ENCODE results near the gene RNF38. TPM values are rescaled to one million over a fixed set of nuclear protein-coding genes. Genes with fewer than 3 reads are reported as not detected.
"Not testable (repeated sequence)": the region's sequence is repeated elsewhere in the genome, so short reads cannot be mapped to it uniquely, and the experiment has no call there.

Gene RNF38
- total and polyA plus RNA-seq, 9 of the 15 experiments (the other 6 are each of a cell fraction or from before 2014, with no cell fraction given): 1.6 to 9.8 (median 4.5) TPM

- TF ChIP-seq PRPF4 (IDR thresholded peaks at IDR 0.05; ENCODE audit: insufficient read depth, low read depth, low read length, poor library complexity, severe bottlenecking): no peak
Observed at GRCh38 chr9:36298566-36298965, 101.5 kb downstream of the RNF38 start (continued).

- intact Hi-C loops (cut with micrococcal nuclease): no loop called here
- no peaks in the 10 kb centered on the region for H3K79me2 ChIP-seq (ENCODE audit: control insufficient read depth, insufficient read depth, low read length)
- POLR2A ChIA-PET: no interaction called here
- no peaks in the 10 kb centered on the region for H3K27me3 ChIP-seq (ENCODE audit: control insufficient read depth in 2 of 2, insufficient read depth in 2 of 2, low read length in 2 of 2)
- no peak for DNase-seq (ENCODE audit: extremely low read depth in 1 of 4, low spot score in 3 of 4)
- no peaks in the 10 kb centered on the region for H3K9me3 ChIP-seq (replicated peaks; ENCODE audit: control insufficient read depth, insufficient read depth, low read depth, low read length)
- ATAC-seq: no peak
- in situ Hi-C loops (cut with MboI): no loop called here
- no peak overlapping the region for H3K4me2 ChIP-seq (ENCODE audit: insufficient read depth, low read length)
- H3K4me3 ChIP-seq: no peak overlapping the region
- no peak for FAIRE-seq
- H4K20me1 ChIP-seq (replicated peaks; ENCODE audit: control insufficient read depth, insufficient read depth, low read length): no peaks in the 10 kb centered on the region
- WGBS (ENCODE audit: insufficient coverage, low coverage, missing lambda C conversion rate): no CpG with 5 or more reads among the region's 2 CpGs
- H3K9ac ChIP-seq (ENCODE audit: insufficient read depth in 1 of 2, low read depth in 2 of 2, low read length in 2 of 2): no peak overlapping the region
- BruUV-seq (replicated peaks): no TSS peak
- H3K9me1 ChIP-seq (ENCODE audit: control insufficient read depth, insufficient read depth, low read length): no peaks in the 10 kb centered on the region
- H3K27ac ChIP-seq (ENCODE audit: extremely low read depth, low read depth, low read length): no peak overlapping the region
- no peaks in the 10 kb centered on the region for H3K36me3 ChIP-seq (ENCODE audit: control insufficient read depth, insufficient read depth, low read length)
- H2AFZ ChIP-seq (ENCODE audit: low read depth, low read length): no peak overlapping the region
- CTCF ChIA-PET (ENCODE audit: low intra/inter-chr PET ratio): no interaction called here
- TF ChIP-seq IRF9 (tag; IDR thresholded peaks at IDR 0.05) (no peak), ATF2 (CRISPR knock-in tag; IDR thresholded peaks at IDR 0.05) (no peak), TSC22D4 (tag; IDR thresholded peaks at IDR 0.05) (no peak), NUFIP1 (IDR thresholded peaks at IDR 0.05; ENCODE audit: partially characterized antibody) (no peak), HDGF (IDR thresholded peaks at IDR 0.05) (no peak), ILF3 (IDR thresholded peaks at IDR 0.05; ENCODE audit: borderline replicate concordance) (no peak), GTF2E2 (tag; IDR thresholded peaks at IDR 0.05) (no peak), GATA2 (CRISPR knock-in tag; IDR thresholded peaks at IDR 0.05) (no peak), CCNT2 (IDR thresholded peaks at IDR 0.05; ENCODE audit: borderline replicate concordance, extremely low read depth, insufficient read length, low read depth, low read length) (no peak), CBFB (CRISPR knock-in tag; IDR thresholded peaks at IDR 0.05) (no peak), ARNT (IDR thresholded peaks at IDR 0.05) (no peak), ZBTB8A (IDR thresholded peaks at IDR 0.05; ENCODE audit: partially characterized antibody) (no peak)
- H3K4me1 ChIP-seq (replicated peaks in 1 of 2; ENCODE audit: control insufficient read depth in 2 of 2, insufficient read depth in 2 of 2, low read length in 2 of 2): no peaks in the 10 kb centered on the region; a peak in 1 of 5 replicates
Observed at GRCh38 chr9:36297798-36298197, 102.3 kb downstream of the RNF38 start.

GRCh38 chr9:36294996-36295395, 105.1 kb downstream of the RNF38 start:
- H3K79me2 ChIP-seq (ENCODE audit: control insufficient read depth, insufficient read depth, low read length); H3K9me1 ChIP-seq (ENCODE audit: control insufficient read depth, insufficient read depth, low read length); H3K4me2 ChIP-seq (ENCODE audit: insufficient read depth, low read length); DNase-seq (ENCODE audit: extremely low read depth in 1 of 4, low spot score in 3 of 4); FAIRE-seq; in situ Hi-C loops (cut with MboI); ATAC-seq; H3K4me1 ChIP-seq (replicated peaks in 1 of 2; ENCODE audit: control insufficient read depth in 2 of 2, insufficient read depth in 2 of 2, low read length in 2 of 2); H2AFZ ChIP-seq (ENCODE audit: low read depth, low read length); H3K9ac ChIP-seq (ENCODE audit: insufficient read depth in 1 of 2, low read depth in 2 of 2, low read length in 2 of 2); H3K27ac ChIP-seq (ENCODE audit: extremely low read depth, low read depth, low read length); POLR2A ChIA-PET; CTCF ChIA-PET (ENCODE audit: low intra/inter-chr PET ratio); H3K4me3 ChIP-seq; H4K20me1 ChIP-seq (replicated peaks; ENCODE audit: control insufficient read depth, insufficient read depth, low read length); H3K9me3 ChIP-seq (replicated peaks; ENCODE audit: control insufficient read depth, insufficient read depth, low read depth, low read length); BruUV-seq (replicated peaks); intact Hi-C loops (cut with micrococcal nuclease); H3K36me3 ChIP-seq (ENCODE audit: control insufficient read depth, insufficient read depth, low read length); H3K27me3 ChIP-seq (ENCODE audit: control insufficient read depth in 2 of 2, insufficient read depth in 2 of 2, low read length in 2 of 2): not testable (repeated sequence)
- 8% methylated on average over 2 of the region's 3 CpGs for WGBS (ENCODE audit: insufficient coverage, low coverage, missing lambda C conversion rate)

All from K562 (cell line).